Large intestine (tissue), 3 donors: Measurements from ENCODE around the gene FRAS1. TPM values are rescaled to one million over a fixed set of nuclear protein-coding genes. Genes with fewer than 3 reads are reported as not detected.

ENCODE experiments used
- DNase-seq, 2 donors: peaks; one replicate each; pipeline versions ENCODE4 v3.0.0 to v3.0.0-alpha.2; 2013
- H3K27ac ChIP-seq: one replicate; pipeline ENCODE4 v1.5.1; 2013; ENCODE audit warnings: low read length
- H3K27me3 ChIP-seq: 2 replicates; pipeline ENCODE4 v1.6.1; 2013; ENCODE audit warnings: low read length; ENCODE audit not compliant: control insufficient read depth, insufficient read depth
- H3K36me3 ChIP-seq: 2 replicates; pipeline ENCODE4 v1.6.1; 2013; ENCODE audit warnings: low read length; ENCODE audit not compliant: control insufficient read depth, insufficient read depth
- H3K4me1 ChIP-seq: one replicate; pipeline ENCODE4 v1.6.1; 2013; ENCODE audit warnings: low read length; ENCODE audit not compliant: control insufficient read depth, insufficient read depth
- H3K4me3 ChIP-seq: one replicate; pipeline ENCODE4 v1.5.1; 2013; ENCODE audit warnings: low read length
- H3K9me3 ChIP-seq: one replicate; pipeline ENCODE4 v1.6.1; 2013; ENCODE audit warnings: mild to moderate bottlenecking, low read depth, low read length, moderate library complexity; ENCODE audit not compliant: control insufficient read depth
- WGBS: methylation state at CpG from one replicate; pipeline ENCODE4 v1.1.5; 2013; ENCODE audit warnings: low lambda C conversion rate; ENCODE audit not compliant: insufficient coverage; 5-methylcytosine and 5-hydroxymethylcytosine counted together
- polyA plus RNA-seq: library from polyadenylated mRNA; unstranded; fragments of 120-200 nt; gene quantifications from one replicate; pipeline ENCODE4 v1.2.1, GENCODE V29; 2013

FRAS1 gene
- polyA plus RNA-seq, 1 donor: 12.9 TPM

GRCh38 chr4:78145008-78145407, 87.9 kb downstream of the FRAS1 start:
- peaks cover 15% of the 10 kb centered on the region for H3K4me1 ChIP-seq
- H3K27ac ChIP-seq: no peak overlapping the region
- H3K36me3 ChIP-seq: no peaks in the 10 kb centered on the region
- peak; percentile 31 to 65 for DNase-seq
- WGBS: no CpG with 5 or more reads among the region's 4 CpGs
- no peaks in the 10 kb centered on the region for H3K27me3 ChIP-seq
- H3K4me3 ChIP-seq: no peak overlapping the region
- peaks cover 3% of the 10 kb centered on the region for H3K9me3 ChIP-seq

GRCh38 chr4:78145622-78146021, 88.5 kb downstream of the FRAS1 start:
- Histone ChIP-seq H3K9me3 (peaks cover 3% of the 10 kb centered on the region), H3K4me1 (peaks cover 17% of the 10 kb centered on the region), H3K27me3 (no peaks in the 10 kb centered on the region), H3K36me3 (no peaks in the 10 kb centered on the region), H3K27ac (no peak overlapping the region), H3K4me3 (no peak overlapping the region)
- no peak for DNase-seq
- WGBS: no CpG with 5 or more reads among the region's 10 CpGs

- Histone ChIP-seq H3K27ac (peak overlapping the region; percentile 56), H3K9me3 (no peaks in the 10 kb centered on the region), H3K4me3 (no peak overlapping the region), H3K36me3 (no peaks in the 10 kb centered on the region), H3K27me3 (no peaks in the 10 kb centered on the region), H3K4me1 (peaks cover 29% of the 10 kb centered on the region)
- 80% methylated on average over 3 of the region's 7 CpGs for WGBS
- no peak for DNase-seq
Measured at GRCh38 chr4:78149751-78150542, 92.8 kb downstream of the FRAS1 start.

- Histone ChIP-seq H3K4me3 (no peak overlapping the region), H3K27ac (peak overlapping the region; percentile 56), H3K4me1 (peaks cover 29% of the 10 kb centered on the region), H3K36me3 (no peaks in the 10 kb centered on the region), H3K9me3 (no peaks in the 10 kb centered on the region), H3K27me3 (no peaks in the 10 kb centered on the region)
- no CpG with 5 or more reads among the region's 4 CpGs for WGBS
- DNase-seq: peak; percentile 48 to 65
Measured at GRCh38 chr4:78150543-78150864, 93.4 kb downstream of the FRAS1 start.

GRCh38 chr4:78152795-78153194, 95.7 kb downstream of the FRAS1 start:
- H3K9me3 ChIP-seq: no peaks in the 10 kb centered on the region
- no peaks in the 10 kb centered on the region for H3K27me3 ChIP-seq
- no peak for DNase-seq
- no peak overlapping the region for H3K4me3 ChIP-seq
- peaks cover 34% of the 10 kb centered on the region for H3K4me1 ChIP-seq
- WGBS: no CpG with 5 or more reads among the region's 3 CpGs
- no peaks in the 10 kb centered on the region for H3K36me3 ChIP-seq
- no peak overlapping the region for H3K27ac ChIP-seq

GRCh38 chr4:78154972-78155590, 98.0 kb downstream of the FRAS1 start:
- no peak overlapping the region for H3K27ac ChIP-seq

GRCh38 chr4:78155616-78156105, 98.5 kb downstream of the FRAS1 start:
- Histone ChIP-seq H3K4me1 (peaks cover 17% of the 10 kb centered on the region), H3K4me3 (no peak overlapping the region), H3K27me3 (no peaks in the 10 kb centered on the region), H3K9me3 (no peaks in the 10 kb centered on the region), H3K27ac (no peak overlapping the region), H3K36me3 (no peaks in the 10 kb centered on the region)
- no peak for DNase-seq
- WGBS: 10% methylated on average over 3 of the region's 6 CpGs

More at GRCh38 chr4:78154972-78155590, 98.0 kb downstream of the FRAS1 start:
- no peaks in the 10 kb centered on the region for H3K36me3 ChIP-seq
- H3K27me3 ChIP-seq: no peaks in the 10 kb centered on the region
- WGBS: no CpG with 5 or more reads among the region's 1 CpG
- H3K4me3 ChIP-seq: no peak overlapping the region
- no peak for DNase-seq
- H3K9me3 ChIP-seq: no peaks in the 10 kb centered on the region
- peaks cover 18% of the 10 kb centered on the region for H3K4me1 ChIP-seq

- H3K9me3 ChIP-seq: no peaks in the 10 kb centered on the region
- peaks cover 11% of the 10 kb centered on the region for H3K4me1 ChIP-seq
- no peaks in the 10 kb centered on the region for H3K27me3 ChIP-seq
- no peak overlapping the region for H3K27ac ChIP-seq
- no CpG with 5 or more reads among the region's 5 CpGs for WGBS
- no peak for DNase-seq
- H3K36me3 ChIP-seq: no peaks in the 10 kb centered on the region
- H3K4me3 ChIP-seq: no peak overlapping the region
Measured at GRCh38 chr4:78156520-78156919, 99.4 kb downstream of the FRAS1 start.

GRCh38 chr4:78162342-78162741, 105.2 kb downstream of the FRAS1 start:
- no peaks in the 10 kb centered on the region for H3K36me3 ChIP-seq
- DNase-seq: no peak
- H3K9me3 ChIP-seq: no peaks in the 10 kb centered on the region
- 43% methylated on average over 2 of the region's 3 CpGs for WGBS
- peaks cover 15% of the 10 kb centered on the region for H3K4me1 ChIP-seq
- no peaks in the 10 kb centered on the region for H3K27me3 ChIP-seq
- H3K27ac ChIP-seq: peak overlapping the region; percentile 21
- H3K4me3 ChIP-seq: no peak overlapping the region

- H3K27ac ChIP-seq: peak overlapping the region; percentile 21
- H3K4me1 ChIP-seq: peaks cover 15% of the 10 kb centered on the region
- WGBS: 50% methylated on average over 1 of the region's 3 CpGs
- H3K27me3 ChIP-seq: no peaks in the 10 kb centered on the region
- H3K36me3 ChIP-seq: no peaks in the 10 kb centered on the region
- no peak for DNase-seq
- H3K9me3 ChIP-seq: no peaks in the 10 kb centered on the region
- no peak overlapping the region for H3K4me3 ChIP-seq
Measured at GRCh38 chr4:78162821-78163220, 105.7 kb downstream of the FRAS1 start.
